HG03342 (cell line): ENCODE measurements around the gene SGCD.

Experiments
- ATAC-seq: cut with Tn5 transposase; IDR thresholded peaks from one replicate; pipeline ENCODE4 v1.9.1; 2021; ENCODE audit warnings: mild to moderate bottlenecking, moderate library complexity; ENCODE audit not compliant: unreplicated experiment

The SGCD gene

GRCh38 chr5:156755421-156756087, 428.6 kb downstream of the SGCD start:
- no peak for ATAC-seq

- no peak for ATAC-seq
These were observed 431.2 kb downstream of the SGCD start for GRCh38 chr5:156758011-156758791.

DNA sequence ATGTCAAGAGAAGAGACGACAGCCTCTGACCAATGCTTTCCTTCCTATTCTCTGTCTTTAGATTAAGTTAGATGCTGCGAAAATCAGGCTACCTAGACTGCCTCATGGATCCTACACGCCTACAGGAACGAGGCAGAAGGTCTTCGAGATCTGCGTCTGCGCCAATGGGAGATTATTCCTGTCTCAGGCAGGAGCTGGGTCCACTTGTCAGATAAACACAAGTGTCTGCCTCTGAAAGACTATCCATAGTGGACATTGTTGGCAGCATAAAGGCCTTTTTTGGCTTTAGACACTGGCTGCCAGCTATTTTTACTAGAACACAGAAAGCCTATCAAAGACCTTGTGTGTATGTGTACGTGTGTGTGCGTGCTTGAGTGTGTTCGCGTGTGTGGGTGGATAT, 432.2 kb downstream of the SGCD start:
- no peak for ATAC-seq

GRCh38 chr5:156762771-156763170, 435.8 kb downstream of the SGCD start:
- no peak for ATAC-seq

GRCh38 chr5:156764176-156764971, 437.4 kb downstream of the SGCD start:
- ATAC-seq, result no peak

- no peak for ATAC-seq
These were observed 447.3 kb downstream of the SGCD start for GRCh38 chr5:156774273-156774672.

- no peak for ATAC-seq
These were observed 451.3 kb downstream of the SGCD start for GRCh38 chr5:156778139-156778706.

- no peak for ATAC-seq
These were observed 451.8 kb downstream of the SGCD start for GRCh38 chr5:156778752-156779151.

GRCh38 chr5:156779436-156779835, 452.5 kb downstream of the SGCD start:
- ATAC-seq, result no peak

DNA sequence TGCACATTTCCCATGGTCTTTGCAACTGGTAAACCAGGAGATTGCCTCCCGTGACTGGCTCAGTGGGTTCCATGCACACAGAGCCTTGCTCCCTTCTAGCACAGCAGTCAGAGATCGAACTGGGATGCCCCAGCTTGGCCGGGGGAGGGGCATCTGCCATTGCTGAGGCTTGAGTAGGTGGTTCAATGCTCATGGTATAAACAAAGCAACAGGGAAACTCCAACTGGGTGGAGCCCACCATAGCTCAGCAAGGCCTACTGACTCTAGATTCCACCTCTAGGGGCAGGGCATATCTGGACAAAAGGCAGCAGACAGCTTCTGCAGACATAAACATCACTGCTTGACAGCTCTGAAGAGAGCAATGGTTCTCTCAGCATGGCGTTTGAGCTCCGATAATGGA, 456.1 kb downstream of the SGCD start:
- no peak for ATAC-seq

DNA sequence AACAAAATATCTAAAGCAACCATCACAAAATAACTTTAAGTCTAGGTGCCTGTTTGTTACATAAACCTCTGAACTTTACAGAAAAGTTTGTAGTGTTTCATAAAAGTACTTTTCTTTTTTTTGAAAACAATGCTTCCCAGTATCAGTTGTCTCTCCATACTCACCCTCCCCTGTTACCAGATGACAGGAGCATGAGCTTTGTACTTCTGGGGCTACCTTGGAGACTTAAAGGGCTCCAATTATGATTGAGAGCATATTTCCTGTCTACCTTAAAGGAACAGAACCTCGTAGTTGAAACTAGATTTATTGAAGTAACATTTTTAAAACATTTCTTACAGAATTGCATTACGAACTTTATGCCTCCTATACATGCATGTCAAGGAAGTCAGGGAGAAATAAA, 467.7 kb downstream of the SGCD start:
- ATAC-seq, result no peak

- no peak for ATAC-seq
These were observed 471.2 kb downstream of the SGCD start for GRCh38 chr5:156798201-156798600.

- ATAC-seq, result no peak
These were observed 472.2 kb downstream of the SGCD start for GRCh38 chr5:156799171-156799570.

DNA sequence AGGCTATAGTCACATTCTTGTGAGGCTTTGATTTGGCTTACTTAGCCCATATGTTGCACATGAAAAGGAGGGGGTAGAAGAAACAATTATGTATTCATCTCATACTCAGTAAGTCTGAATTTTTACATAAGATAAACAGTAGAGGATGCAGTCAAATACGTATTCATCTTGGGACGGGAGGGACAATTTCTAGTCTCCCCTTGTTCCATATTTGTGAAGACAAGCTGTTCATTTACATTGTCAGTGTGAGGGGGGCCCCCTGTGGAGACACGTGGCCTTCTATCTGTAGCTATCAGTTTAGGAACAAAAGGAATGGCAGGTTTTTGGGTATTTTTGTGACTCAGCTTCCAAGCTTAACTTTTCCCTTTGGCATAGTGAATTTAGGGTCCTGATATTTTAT, 474.0 kb downstream of the SGCD start:
- ATAC-seq, result no peak

GRCh38 chr5:156802501-156802900, 475.5 kb downstream of the SGCD start:
- ATAC-seq, result no peak

DNA sequence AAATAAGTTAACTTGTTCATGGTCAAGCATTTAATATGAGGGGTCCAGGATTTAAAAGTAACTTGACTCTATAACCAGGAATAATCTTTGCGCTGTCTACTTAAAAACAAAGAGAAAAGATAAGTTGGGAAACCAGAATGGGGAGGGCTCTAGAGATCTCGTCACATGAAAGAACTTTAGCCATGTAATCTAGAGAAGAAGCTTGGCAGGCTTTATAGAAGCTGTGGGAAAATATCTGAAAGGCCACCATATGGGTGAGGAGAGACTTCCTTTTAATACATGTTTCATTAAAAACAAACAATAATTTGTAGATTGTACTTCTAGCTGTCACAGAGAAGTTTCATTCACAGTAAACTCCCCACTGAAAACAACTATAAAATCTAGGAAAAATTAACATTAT, 476.4 kb downstream of the SGCD start:
- no peak for ATAC-seq

GRCh38 chr5:156812959-156813358, 486.0 kb downstream of the SGCD start:
- no peak for ATAC-seq

DNA sequence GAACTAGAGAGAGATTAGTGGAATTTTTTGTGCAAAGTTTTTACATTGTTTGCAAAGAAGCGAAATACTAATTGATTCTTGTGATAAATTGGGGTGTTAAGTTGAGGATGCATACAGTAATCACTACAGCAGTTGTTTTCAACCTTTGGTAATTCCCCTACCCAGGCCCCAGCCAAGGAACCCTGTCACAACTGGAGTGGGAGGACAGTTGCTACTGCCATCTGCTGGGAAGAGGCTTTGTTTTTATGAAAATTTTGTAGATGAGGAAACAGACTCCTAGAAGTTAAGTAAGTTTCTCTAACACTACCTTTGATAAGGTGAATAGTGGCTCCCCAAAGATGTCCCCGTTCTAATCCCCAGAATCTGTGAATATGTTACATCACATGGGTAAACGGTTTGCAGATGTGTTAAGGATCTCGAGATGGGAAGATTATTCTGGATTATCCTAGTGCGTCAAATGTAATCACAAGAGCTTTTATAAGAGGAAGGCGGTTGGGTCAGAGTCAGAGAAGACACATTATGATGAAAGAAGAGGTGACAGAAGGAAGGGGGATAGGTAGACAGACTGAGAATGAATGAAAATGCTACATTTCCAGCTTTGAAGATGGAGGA, 489.1 kb downstream of the SGCD start:
- ATAC-seq, result peak; percentile 67
